CD4-positive, alpha-beta T cell treated with Interleukin-21 for 1 hour (primary cell): Measurements from ENCODE around the gene FBXL4.
"Not testable (repeated sequence)": the region's sequence is repeated elsewhere in the genome, so short reads cannot be mapped to it uniquely, and the experiment has no call there.

ENCODE experiments used
- DNase-seq: peaks from one replicate; pipeline ENCODE4 v3.0.0-alpha.2; 2020

The FBXL4 gene

DNA sequence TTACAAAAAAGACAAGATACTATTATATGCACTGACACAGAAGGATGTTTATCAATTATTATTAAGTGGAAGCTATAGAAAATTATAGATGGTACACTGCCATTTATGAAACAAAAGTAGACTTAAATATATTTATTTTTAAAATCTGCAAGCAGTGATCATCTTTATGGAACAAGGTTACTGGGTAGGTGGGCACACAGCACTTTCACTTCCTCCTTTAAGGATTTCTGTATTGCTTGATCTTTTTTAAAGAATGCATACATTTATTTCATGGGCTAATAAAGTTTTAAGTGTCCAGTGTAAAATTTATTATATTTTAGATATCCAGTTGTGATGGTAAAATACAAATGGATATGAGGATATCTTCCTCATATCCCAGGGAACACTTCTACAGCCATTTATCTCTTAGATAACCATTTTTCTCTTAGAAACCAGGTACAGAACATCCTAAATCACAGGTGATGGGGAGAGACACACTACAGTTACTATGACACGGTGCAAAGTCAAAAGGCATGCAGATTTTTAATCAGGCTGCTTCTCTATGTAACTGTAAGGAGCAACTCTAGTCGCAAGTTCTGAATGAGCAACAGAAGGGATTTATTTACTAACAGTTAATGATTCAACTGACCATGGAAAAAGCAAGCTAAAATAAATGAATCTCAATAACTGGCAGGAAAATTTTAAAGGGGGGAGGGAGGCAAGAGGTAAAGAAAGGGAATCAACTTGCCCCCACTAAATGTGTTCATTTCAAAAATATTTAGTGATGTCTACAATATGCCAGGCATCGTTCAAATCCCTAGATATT, 2.2 kb downstream of the FBXL4 start:
- no peak for DNase-seq

DNA sequence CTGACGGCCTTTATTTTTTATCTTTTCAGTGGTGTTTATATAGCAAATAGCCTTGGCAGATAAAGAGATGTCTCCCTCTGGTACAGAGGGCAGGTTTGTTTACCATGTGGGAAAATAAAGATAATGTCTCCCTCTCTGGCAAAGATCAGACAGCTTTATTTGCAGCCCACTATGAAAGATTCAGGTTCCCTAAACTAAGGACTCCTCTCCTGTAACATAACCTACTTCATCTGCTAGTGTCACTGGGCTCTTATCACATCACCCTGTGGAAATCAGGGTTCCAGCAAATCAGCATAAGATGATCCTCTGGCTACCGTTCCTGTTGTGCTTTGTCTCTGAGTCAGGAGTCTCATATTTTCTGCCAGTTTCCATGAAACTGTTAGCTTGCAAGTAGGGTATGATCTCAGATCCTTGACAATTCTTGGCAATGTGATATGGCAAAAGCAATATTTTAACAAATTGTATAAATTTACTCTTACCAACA, 3.1 kb downstream of the FBXL4 start:
- no peak for DNase-seq

DNA sequence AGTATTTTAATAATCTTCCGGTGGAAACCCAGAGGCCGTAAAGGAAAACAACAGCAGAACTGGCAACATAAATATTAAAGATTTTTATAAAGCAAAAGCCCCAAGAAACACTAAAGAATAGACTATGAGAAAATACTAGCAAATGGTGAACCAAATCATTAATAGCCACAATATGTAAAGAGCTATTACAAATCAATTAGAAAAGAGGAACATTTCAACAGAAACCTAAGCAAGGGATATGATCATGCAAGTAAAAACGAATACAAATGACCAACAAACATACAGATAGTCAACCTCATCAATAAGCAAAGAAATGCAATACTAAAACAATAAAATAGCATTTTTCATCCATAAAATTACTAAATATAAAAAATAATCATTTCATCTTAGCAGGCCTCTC, 3.6 kb downstream of the FBXL4 start:
- no peak for DNase-seq

DNA sequence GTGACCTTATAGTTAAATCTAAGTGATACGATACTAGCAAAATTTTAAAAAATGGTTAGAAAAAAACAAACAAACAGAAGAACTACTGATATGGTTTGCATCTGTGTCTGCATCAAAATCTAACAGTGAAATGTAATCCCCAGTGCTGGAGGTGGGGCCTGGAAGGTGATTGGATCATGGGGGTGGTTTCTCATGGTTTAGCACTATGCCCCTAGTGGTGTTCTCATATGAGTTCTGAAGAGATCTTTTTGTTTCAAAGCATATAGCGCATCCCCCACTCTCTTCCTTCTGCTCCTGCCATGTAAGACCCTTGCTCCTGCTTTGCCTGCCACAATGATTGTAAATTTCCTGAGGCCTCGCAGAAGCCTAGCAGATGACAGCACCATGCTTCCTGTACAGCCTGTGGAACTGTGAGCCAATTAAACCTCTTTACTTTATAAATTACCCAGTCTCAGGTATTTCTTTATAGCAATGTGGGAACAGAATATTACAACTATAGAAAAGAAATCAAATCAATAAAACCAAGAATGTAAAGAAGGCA, 5.4 kb downstream of the FBXL4 start:
- no peak for DNase-seq

DNA sequence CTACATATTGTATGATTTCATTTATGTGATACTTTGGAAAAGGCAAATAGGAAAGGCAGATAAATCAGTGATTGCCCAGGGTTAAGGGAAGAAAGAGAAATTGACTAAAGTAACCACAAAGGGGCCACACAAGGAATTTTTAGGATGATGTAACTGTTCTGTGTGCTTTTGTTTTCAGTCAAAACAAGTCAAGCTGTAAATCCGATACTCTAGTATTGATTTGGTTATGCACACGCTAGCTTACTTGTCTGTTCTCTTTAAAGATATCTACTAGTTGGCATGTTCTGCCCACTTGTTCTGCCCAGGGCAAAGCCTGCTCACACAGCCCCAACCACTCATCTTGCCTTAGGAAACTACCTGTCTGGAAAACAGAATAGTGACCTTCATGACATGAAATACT, 6.4 kb downstream of the FBXL4 start:
- DNase-seq: no peak

DNA sequence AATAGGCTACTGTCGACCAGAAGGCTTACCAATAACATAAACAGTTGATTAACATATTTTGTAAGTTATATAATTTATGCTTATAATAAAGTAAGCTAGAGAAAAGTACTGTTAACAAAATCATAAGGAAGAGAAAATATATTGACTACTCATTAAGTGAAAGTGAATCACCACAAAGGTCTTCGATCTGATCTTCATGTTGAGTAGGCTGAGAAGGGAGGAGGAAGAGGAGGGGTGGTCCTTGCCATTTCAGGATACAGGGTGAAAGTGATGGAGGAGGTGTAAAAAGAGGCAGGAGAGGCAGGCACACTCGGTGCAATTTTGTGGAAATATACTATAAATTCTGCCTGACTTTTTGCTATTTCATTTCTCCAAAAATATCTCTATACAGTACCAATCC, 10.4 kb downstream of the FBXL4 start:
- DNase-seq: no peak

DNA sequence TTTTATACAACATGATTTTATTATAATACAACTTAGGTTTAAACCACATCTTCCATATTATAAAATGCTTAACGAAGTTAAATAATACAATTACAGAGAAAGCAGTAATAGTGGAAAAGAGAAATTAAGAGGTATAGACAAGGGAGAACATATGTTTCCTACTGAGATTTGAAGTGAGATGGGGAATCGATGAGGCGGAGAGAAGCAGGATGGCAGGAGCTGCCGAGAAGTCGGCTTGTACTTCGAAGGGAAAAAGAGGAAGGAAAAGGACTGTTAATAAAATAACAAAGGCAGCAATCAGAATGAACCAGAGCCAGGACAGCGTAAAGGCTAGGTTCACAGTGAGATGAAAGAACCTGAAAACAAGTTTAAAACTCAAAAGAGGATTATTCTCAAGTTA, 15.4 kb downstream of the FBXL4 start:
- no peak for DNase-seq

DNA sequence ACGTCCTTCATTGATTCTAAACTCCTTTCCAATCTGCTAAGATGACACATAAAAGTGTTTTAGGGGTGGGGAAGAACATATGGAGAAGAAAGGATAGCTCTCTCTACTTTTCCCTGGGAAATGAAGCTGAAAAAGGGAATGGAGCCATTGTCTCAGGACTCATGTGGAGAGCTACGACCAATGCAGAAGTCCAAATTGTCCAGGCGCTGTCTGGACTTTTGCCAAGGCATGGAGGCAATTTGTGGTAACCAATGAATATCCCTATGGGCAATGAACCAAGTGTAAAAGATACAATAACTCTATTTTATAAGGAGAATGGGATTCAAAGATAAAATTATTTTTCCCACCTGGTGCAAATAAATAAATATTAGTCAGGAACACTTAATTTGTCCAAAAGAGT, 16.1 kb downstream of the FBXL4 start:
- no peak for DNase-seq

DNA sequence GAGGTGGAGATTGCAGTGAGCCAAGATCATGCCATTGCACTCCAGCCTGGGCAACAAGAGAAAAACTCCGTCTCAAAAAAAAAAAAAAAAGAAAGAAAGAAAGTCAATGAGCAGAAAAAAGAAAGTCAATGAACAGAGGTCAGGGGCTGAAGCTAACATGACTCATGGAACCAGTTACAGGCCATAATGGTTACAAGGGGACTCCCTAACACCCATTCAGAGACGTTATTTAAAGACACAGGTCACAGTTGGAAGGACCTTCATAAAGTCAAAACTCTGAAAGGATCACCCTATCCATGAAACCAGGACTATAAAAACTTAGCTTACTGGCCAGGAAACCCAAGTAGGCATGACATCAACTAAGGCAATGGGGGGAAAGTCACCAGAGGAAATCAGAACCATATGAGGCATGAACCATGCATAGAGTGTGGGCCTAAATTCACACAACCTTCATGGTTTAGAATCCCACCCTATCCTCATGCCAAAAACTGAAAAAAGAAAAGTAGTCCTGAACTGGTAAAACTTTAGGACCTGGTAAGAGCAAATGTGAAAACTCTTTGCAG, 18.2 kb downstream of the FBXL4 start:
- DNase-seq: no peak

DNA sequence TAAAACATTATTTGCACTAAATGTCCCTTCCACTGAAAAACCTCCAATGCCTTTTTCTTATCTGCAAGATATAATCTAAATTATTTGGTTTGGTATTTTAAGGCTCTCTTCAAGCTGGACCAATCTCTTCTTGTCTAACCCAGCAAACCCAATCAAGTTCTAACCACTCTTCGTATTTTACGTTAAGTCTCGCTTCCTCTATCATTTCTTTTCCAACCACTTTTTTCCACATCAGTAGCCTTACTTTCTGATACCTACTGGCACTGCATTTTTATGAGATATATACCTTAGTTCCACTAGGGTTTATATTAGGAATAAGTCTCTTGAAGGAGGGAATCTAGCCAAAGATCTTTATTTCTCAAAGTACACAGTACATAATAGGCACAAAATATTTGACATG, 19.1 kb downstream of the FBXL4 start:
- no peak for DNase-seq

DNA sequence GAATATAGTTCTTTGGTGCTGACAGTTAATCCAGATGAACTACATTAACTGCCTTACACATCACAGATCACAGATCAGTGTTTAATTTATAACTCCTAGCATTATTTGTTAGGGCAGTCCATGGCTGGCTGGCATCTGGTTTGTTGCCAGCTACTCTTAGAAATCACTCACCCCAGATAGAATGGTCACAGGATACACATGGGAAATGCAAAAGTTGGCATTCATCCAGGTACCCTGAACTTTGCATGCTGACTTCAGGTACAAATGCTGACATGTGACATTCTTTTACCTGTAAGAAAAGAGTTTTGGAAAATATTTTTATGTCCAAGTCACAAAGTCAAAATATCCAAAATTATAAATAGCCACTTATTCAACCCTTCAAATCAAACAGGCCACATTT, 20.2 kb downstream of the FBXL4 start:
- DNase-seq: no peak

DNA sequence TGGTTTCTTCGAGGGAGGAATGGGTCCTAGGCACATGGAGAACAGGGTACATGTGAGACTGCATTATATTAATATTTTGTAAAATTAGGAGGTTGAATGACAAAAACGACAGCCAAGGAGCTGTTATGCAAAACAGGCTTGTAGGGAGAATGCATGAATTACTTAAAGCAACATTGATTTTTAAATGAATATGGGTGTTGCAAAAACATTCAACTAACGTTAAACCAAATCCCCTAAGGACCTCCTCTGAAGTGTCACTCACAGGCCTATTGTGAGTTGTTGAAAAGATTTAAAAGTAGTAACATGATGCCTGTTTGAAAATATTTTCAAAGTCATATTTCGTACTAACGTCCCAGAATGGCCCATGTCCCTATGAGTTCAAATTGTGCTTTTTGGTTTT, 21.9 kb downstream of the FBXL4 start:
- no peak for DNase-seq

DNA sequence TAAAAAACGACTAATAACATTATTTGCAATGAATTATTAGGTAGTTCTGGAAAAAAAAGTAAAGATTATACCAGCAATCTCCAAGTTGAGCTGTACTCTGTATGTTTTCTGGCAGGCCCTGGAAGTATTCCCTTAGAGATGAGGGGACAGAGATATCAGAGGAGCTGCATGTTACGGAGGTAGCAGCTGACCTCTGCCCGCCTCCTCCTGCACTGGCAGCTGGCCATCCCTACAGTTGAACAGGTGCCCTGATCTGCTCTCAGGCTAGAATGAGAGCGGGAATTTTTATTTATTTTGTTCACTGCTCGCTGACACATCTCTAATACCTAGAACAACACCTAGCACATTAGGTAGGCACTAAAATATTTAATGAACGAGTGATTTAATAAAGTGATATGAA, 23.1 kb downstream of the FBXL4 start:
- no peak for DNase-seq

DNA sequence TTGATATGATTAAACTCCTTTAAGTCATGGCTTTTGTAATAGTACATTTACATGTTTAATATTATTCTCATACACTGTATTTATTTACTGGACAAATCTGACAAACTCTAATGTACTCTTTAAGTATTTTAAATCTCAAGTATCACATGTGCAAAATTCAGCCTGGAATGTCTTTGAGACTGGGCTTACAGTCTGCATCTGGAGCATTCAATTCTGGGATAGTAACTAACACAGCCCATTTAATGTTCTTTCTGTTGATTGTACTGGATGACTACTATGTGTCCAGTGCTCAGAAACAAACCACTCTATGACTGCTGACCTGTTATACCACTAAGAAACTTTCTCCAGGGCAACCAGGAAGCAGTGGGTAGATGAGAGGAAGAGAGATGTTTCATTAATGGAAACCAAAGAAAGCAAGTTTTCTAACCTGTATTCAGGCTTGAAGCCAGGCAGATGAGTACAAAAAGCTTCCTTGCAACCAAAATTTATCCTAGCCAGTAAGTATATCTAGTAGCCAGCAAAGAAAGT, 26.8 kb downstream of the FBXL4 start:
- DNase-seq: no peak

DNA sequence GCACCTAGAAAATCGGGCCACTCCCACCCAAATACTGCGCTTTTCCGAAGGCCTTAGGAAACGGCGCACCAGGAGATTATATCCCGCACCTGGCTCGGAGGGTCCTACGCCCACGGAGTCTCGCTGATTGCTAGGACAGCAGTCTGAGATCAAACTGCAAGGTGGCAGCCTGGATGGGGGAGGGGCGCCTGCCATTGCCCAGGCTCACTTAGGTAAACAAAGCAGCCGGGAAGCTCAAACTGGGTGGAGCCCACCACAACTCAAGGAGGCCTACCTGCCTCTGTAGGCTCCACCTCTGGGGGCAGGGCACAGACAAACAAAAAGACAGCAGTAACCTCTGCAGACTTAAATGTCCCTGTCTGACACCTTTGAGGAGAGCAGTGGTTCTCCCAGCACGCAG, 36.8 kb downstream of the FBXL4 start:
- DNase-seq: not testable (repeated sequence)

DNA sequence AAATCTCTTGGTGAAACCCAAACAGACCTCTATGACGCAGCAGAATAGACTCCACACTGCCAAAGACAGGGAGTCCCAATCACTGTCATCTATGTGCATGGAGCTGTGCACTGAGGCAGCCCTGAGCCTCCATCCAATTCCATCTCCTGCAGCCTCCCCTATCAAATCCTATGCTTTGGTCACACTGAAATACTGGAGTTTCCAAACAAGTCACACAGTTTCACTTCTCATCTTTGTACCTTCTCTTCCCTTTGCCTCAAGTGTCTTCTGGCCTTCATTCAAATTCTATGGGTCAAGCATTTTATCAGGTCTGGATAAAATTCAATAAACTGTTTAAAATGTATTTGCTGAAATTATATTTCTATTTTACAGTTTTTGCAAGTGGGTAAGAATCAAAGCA, 38.5 kb downstream of the FBXL4 start:
- no peak for DNase-seq

DNA sequence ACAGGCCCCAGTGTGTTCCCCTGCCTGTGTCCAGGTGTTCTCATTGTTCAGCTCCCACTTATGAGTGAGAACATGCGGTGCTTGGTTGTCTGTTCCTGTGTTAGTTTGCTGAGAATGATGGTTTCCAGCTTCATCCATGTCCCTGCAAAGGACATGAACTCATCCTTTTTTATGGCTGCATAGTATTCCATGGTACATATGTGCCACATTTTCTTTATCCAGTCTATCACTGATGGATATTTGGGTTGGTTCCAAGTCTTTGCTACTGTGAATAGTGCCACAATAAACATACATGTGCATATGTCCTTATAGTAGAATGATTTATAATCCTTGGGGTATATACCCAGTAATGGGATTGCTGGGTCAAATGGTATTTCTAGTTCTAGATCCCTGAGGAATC, 41.4 kb downstream of the FBXL4 start:
- DNase-seq: not testable (repeated sequence)

DNA sequence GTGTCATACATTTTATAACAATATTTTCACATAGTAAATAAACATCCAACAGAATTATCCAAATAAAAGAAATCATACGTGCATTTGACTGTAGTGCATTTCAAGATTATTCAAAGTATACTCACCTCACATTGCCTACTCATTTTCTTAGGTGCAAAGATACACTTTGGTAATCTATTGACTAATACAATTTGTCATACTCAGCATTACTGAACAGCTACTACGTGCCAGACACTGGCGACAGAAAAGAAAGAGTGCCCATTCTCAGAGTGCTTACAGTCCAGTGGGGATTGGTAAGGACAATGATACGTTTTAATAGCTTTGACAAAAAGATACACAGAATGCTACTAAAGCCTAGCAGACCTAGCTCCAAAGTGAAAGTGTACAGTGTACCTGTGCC, 42.0 kb downstream of the FBXL4 start:
- DNase-seq: no peak

DNA sequence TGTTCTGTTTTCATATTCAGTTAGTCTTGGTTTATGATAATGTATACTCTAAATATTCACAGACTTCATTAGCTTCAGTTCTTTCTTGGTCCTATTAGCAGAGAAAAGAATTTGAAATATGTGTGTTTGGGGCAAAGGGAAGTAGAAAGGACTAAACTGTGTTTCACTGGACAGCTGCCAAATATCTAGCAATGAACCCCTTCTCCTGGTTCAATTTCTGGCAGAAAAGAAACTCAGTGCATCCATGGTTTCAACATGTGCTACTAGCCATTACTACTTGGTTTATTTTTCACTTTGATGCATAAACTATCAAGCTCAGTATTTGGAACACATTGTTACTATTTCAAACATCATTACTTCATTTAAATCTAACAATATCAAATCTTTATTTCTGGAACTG, 43.6 kb downstream of the FBXL4 start:
- no peak for DNase-seq

DNA sequence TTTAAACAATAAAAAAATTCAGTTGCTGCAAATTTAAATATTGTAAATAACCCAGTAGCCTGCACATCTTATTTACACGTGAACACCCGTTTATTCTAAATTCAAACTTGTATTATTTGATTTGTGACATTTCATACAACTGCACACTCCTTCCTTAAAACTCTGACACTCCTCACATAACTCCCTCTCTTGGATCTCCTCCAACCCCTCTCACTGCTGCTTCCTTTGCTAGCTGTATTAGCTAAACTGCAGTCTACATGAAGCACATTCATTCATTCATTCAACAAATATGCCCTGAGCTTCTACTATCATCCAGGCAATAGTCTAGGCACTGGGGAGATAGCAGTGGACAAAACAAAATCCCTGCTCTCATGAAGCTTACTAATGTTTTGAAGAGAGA, 47.0 kb downstream of the FBXL4 start:
- DNase-seq: no peak

DNA sequence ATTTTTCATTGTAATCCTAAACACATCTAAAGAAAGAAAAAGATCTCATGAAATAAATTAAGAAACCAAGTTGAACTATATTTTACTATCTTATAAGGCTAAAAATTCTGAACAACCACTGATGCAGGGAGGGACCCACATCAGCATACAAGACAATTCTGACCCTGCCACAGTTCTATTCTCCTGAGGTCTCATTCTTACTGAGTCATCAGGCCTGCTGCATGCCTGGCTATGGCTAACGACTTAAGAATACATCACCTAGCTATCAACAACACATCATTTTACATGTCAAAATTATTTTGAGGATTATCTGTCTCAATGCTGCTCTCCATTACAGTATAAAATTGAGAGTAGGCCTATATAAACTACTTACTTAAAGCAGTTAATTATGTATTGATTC, 52.9 kb downstream of the FBXL4 start:
- DNase-seq: no peak

DNA sequence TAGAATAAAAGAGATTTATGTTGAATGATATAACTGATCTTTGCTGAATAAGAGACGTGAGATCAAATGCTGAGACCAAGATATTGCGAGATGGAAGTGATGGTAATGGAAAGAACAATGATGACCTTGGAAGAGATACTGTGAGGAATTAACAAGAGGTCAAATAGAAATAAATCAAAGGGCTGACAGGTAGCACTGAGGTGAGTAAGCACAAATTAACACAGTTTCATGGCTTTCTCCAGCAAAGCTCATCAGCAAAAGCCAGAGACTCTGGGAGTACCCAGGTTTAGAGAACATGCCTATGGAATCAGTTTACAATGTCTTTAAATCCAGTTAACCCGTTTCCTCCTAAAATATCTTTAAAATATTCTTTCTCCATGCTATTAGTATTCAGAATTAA, 60.1 kb downstream of the FBXL4 start:
- no peak for DNase-seq

DNA sequence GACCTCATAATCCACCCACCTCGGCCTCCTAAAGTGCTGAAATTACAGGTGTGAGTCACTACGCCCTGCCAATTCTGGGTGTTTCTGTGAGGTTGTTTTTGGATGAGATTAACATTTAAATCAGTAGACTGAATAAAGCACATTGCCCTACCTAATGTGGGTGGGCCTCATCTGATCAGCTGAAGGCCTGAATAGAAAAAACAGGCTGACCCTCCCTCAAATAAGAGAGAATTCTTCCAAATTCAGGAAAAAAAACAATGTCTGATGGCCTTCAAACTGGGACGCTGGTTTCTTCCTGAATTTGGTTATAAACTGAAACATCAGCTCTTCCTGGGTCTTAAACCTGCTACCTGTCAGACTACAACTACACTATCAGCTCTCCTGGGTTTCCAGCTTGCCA, 62.4 kb downstream of the FBXL4 start:
- DNase-seq: no peak

DNA sequence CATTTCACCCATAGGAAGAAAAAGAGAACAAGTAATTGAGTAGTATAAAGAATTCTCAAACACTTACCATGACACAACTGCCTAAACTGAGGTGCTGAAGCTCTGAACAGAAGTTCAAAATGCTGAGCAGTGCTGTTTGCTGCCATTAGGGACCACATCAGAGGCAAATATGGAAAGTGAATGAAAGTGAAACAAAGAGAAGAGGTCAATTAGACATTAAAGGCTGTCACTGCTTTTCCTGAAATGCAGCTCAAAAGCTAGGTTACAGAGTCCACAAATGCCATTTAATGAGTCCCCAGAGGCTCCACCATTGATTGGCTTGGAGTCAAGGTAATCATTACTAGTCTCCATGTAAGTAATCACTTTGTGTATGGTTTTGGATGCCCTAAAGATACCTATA, 67.3 kb downstream of the FBXL4 start:
- no peak for DNase-seq
